Ovary (tissue), 3 donors: ENCODE results near the gene LEKR1.

Experiments used
- POLR2A ChIP-seq: fragments of 450-650 bp; IDR thresholded peaks from one replicate; pipeline ENCODE4 v1.6.1; 2017; ENCODE audit warnings: antibody characterized with exemption, mild to moderate bottlenecking, moderate library complexity
- TF ChIP-seq, protein P1 (sequence below), 3 donors: fragments of 450-650 bp in 2 of 3; fragments of 200-600 bp in 1 of 3; IDR thresholded peaks; one replicate each; pipeline versions ENCODE4 v1.5.1 to v1.8.0; 2016 to 2022; ENCODE audit warnings: antibody characterized with exemption in 3 of 3, mild to moderate bottlenecking in 1 of 3
- donor health status: DM: no; HTN: no; CAD: no.

GRCh38 chr3:157063469-157063868, 237.3 kb downstream of the LEKR1 start:
- TF ChIP-seq, protein P1, sequence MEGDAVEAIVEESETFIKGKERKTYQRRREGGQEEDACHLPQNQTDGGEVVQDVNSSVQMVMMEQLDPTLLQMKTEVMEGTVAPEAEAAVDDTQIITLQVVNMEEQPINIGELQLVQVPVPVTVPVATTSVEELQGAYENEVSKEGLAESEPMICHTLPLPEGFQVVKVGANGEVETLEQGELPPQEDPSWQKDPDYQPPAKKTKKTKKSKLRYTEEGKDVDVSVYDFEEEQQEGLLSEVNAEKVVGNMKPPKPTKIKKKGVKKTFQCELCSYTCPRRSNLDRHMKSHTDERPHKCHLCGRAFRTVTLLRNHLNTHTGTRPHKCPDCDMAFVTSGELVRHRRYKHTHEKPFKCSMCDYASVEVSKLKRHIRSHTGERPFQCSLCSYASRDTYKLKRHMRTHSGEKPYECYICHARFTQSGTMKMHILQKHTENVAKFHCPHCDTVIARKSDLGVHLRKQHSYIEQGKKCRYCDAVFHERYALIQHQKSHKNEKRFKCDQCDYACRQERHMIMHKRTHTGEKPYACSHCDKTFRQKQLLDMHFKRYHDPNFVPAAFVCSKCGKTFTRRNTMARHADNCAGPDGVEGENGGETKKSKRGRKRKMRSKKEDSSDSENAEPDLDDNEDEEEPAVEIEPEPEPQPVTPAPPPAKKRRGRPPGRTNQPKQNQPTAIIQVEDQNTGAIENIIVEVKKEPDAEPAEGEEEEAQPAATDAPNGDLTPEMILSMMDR (IDR thresholded peaks at IDR 0.05) = no peak
- TF ChIP-seq POLR2A = no peak
